SK-N-SH (cell line): ENCODE results near the gene OTOS. TPM values are rescaled to one million over a fixed set of nuclear protein-coding genes. Genes with fewer than 3 reads are reported as not detected.
A peak's percentile ranks its signal among the peaks of the same experiment; 100 is the strongest.

Experiments
- CTCF ChIA-PET: fragments of 300-600, 350-600 bp; formaldehyde crosslinking; extraction: SDS; loops from one replicate; lab custom pipeline; 2021; lab: Yijun Ruan, JAX
- POLR2A ChIA-PET: fragments of 350-600 bp; sonication (Branson Sonifier 250); formaldehyde crosslinking; extraction: SDS; loops from one replicate; lab custom pipeline; 2020; ENCODE audit warnings: antibody characterized with exemption, inconsistent platforms; lab: Yijun Ruan, JAX
- DNase-seq: peaks from one replicate; pipeline ENCODE4 v3.0.0; 2012
- H2AFZ ChIP-seq: fragments of 200-600 bp; sonication (generic); 2 replicates; pipeline ENCODE4 v1.8.1; 2016; ENCODE audit warnings: antibody characterized with exemption, mild to moderate bottlenecking, low read depth
- H3F3A ChIP-seq: fragments of 200-600 bp; sonication (generic); replicated peaks from 2 replicates; pipeline ENCODE3; 2016; ENCODE audit warnings: antibody characterized with exemption, mild to moderate bottlenecking; ENCODE audit not compliant: insufficient read depth
- H3K27ac ChIP-seq, 2 experiments: fragments of 200-500 bp in 1 of 2; fragments of 200-600 bp in 1 of 2; sonication (Bioruptor generic) in 1 of 2; sonication (generic), shearing (Covaris generic) in 1 of 2; 2 replicates each; pipeline versions ENCODE4 v1.5.1 to v1.6.1; 2014 to 2016; ENCODE audit warnings: low read depth in 2 of 2, inconsistent platforms in 1 of 2, low read length in 1 of 2, mild to moderate bottlenecking in 1 of 2, mixed read lengths in 1 of 2
- H3K27me3 ChIP-seq: fragments of 200-600 bp; sonication (generic), shearing (Covaris generic); 2 replicates; pipeline ENCODE4 v1.6.1; 2016; ENCODE audit warnings: mixed run types; ENCODE audit not compliant: insufficient read depth
- H3K36me3 ChIP-seq, 2 experiments: fragments of 200-500 bp in 1 of 2; fragments of 200-600 bp in 1 of 2; sonication (Bioruptor generic) in 1 of 2; sonication (generic) in 1 of 2; replicated peaks in 1 of 2; 2 replicates each; pipeline versions ENCODE3 to v1.5.1; 2014 to 2016; ENCODE audit warnings: low read length in 1 of 2, mild to moderate bottlenecking in 1 of 2; ENCODE audit not compliant: insufficient read depth in 2 of 2, control insufficient read depth in 1 of 2
- H3K4me1 ChIP-seq, 2 experiments: fragments of 200-500 bp in 1 of 2; fragments of 200-600 bp in 1 of 2; sonication (Bioruptor generic) in 1 of 2; sonication (generic), shearing (Covaris generic) in 1 of 2; 2 replicates each; pipeline versions ENCODE4 v1.5.1 to v1.6.1; 2014 to 2016; ENCODE audit warnings: low read depth in 1 of 2, low read length in 1 of 2, mixed run types in 1 of 2; ENCODE audit not compliant: insufficient read depth in 2 of 2, control insufficient read depth in 1 of 2
- H3K4me2 ChIP-seq: fragments of 200-600 bp; sonication (generic), shearing (Covaris generic); 2 replicates; pipeline ENCODE4 v1.6.1; 2017; ENCODE audit warnings: mixed run types
- H3K4me3 ChIP-seq, 2 experiments: fragments of 200-500 bp in 1 of 2; fragments of 200-600 bp in 1 of 2; sonication (Bioruptor generic) in 1 of 2; sonication (generic), shearing (Covaris generic) in 1 of 2; 2 replicates each; pipeline versions ENCODE4 v1.5.1 to v1.8.1; 2014 to 2016; ENCODE audit warnings: low read depth in 2 of 2, inconsistent platforms in 1 of 2, low read length in 1 of 2, mild to moderate bottlenecking in 1 of 2, mixed read lengths in 1 of 2, moderate library complexity in 1 of 2
- H3K79me2 ChIP-seq: fragments of 200-600 bp; sonication (generic); 2 replicates; pipeline ENCODE4 v1.8.1; 2017; ENCODE audit warnings: mild to moderate bottlenecking; ENCODE audit not compliant: insufficient read depth
- H3K9ac ChIP-seq: fragments of 200-600 bp; sonication (generic); 2 replicates; pipeline ENCODE4 v1.6.1; 2017; ENCODE audit warnings: mixed run types
- H3K9me2 ChIP-seq: fragments of 200-600 bp; sonication (generic); 2 replicates; pipeline ENCODE4 v1.6.1; 2017; ENCODE audit warnings: mixed run types
- H3K9me3 ChIP-seq: fragments of 200-600 bp; sonication (generic); 2 replicates; pipeline ENCODE4 v1.6.1; 2017; ENCODE audit warnings: mixed run types, mild to moderate bottlenecking, moderate library complexity
- H4K20me1 ChIP-seq: fragments of 200-600 bp; sonication (generic); 2 replicates; pipeline ENCODE4 v1.6.1; 2017; ENCODE audit warnings: mild to moderate bottlenecking, mixed run types; ENCODE audit not compliant: insufficient read depth
- CTCF ChIP-seq: fragments of 200-600 bp; sonication (generic); IDR thresholded peaks from 2 replicates; pipeline ENCODE4 v1.6.1; 2017; ENCODE audit warnings: antibody characterized with exemption, mild to moderate bottlenecking, moderate library complexity
- ELF1 ChIP-seq: IDR thresholded peaks from 2 replicates; pipeline ENCODE4 v1.4.0; 2012
- EZH2phosphoT487 ChIP-seq: fragments of 200-600 bp; sonication (generic); IDR thresholded peaks from 2 replicates; pipeline ENCODE4 v1.6.1; 2017; ENCODE audit warnings: low read depth, mixed run types, mild to moderate bottlenecking, antibody characterized with exemption, moderate library complexity, borderline replicate concordance
- FOXM1 ChIP-seq: IDR thresholded peaks from 2 replicates; pipeline ENCODE4 v1.4.0; 2012; ENCODE audit warnings: low read depth, mild to moderate bottlenecking
- GATA2 ChIP-seq: sonication (generic); formaldehyde crosslinking; IDR thresholded peaks from 2 replicates; pipeline ENCODE4 v1.5.0; 2020; ENCODE audit warnings: mild to moderate bottlenecking, missing genetic modification reagents
- MAX ChIP-seq: IDR thresholded peaks from 2 replicates; pipeline ENCODE4 v1.4.0; 2012; ENCODE audit warnings: low read depth
- RAD21 ChIP-seq: IDR thresholded peaks from 2 replicates; pipeline ENCODE4 v1.6.1; 2012; ENCODE audit warnings: mild to moderate bottlenecking, low read length
- RCOR1 ChIP-seq: fragments of 150-350 bp; IDR thresholded peaks from 2 replicates; pipeline ENCODE4 v1.6.1; 2017; ENCODE audit warnings: antibody characterized with exemption, low read length
- TEAD4 ChIP-seq: IDR thresholded peaks from 2 replicates; pipeline ENCODE4 v1.4.0; 2012; ENCODE audit warnings: mild to moderate bottlenecking, borderline replicate concordance; ENCODE audit not compliant: insufficient read depth
- ZBTB33 ChIP-seq: IDR thresholded peaks from 2 replicates; pipeline ENCODE4 v1.4.0; 2012; ENCODE audit warnings: low read depth, borderline replicate concordance
- WGBS: methylation state at CpG from one replicate; pipeline ENCODE4 v1.1.6; 2017; ENCODE audit warnings: low lambda C conversion rate; 5-methylcytosine and 5-hydroxymethylcytosine counted together
- polyA plus RNA-seq, 3 experiments: library from polyadenylated mRNA; depleted of rRNA; stranded (reverse); fragments of >200 nt; gene quantifications; 2 replicates each; pipeline ENCODE4 v1.2.3, GENCODE V29; 2012

The OTOS gene
- polyA plus RNA-seq, 1 of the 3 experiments (the other 2 are of a cell fraction) = not detected

GRCh38 chr2:240112914-240113690 lies 27.4 kb downstream of the OTOS start:
- H3K4me3 ChIP-seq = no peak overlapping the region

More at GRCh38 chr2:240112914-240113690, 27.4 kb downstream of the OTOS start:
- Histone ChIP-seq H3K27ac (no peak overlapping the region), H3K9me2 (no peaks in the 10 kb centered on the region), H3K27me3 (peaks cover 5% of the 10 kb centered on the region; the same call in 1 of the 2 replicates), H3F3A (no peaks in the 10 kb centered on the region), H3K4me1 (no peaks in the 10 kb centered on the region), H3K79me2 (no peaks in the 10 kb centered on the region), H3K4me2 (no peak overlapping the region), H4K20me1 (no peaks in the 10 kb centered on the region), H3K36me3 (no peaks in the 10 kb centered on the region), H2AFZ (no peak overlapping the region), H3K9ac (no peak overlapping the region), H3K9me3 (no peaks in the 10 kb centered on the region)
- ChIA-PET CTCF (interaction anchor here (0.9 to 3.6 kb wide), 3 partner anchors 25 to 52 kb away, joined by 3 to 12 read pairs (median 4); no protein-coding TSS in a partner anchor), POLR2A (no interaction called here)
- TF ChIP-seq CTCF = no peak
- TF ChIP-seq FOXM1 = no peak
- TF ChIP-seq RCOR1 = no peak
- no peak for TF ChIP-seq TEAD4
- TF ChIP-seq MAX = no peak
- TF ChIP-seq ELF1 = no peak
- no peak for TF ChIP-seq RAD21
- no peak for TF ChIP-seq ZBTB33
- TF ChIP-seq GATA2 = no peak
- TF ChIP-seq EZH2phosphoT487 = no peak
- DNase-seq = peak; percentile 8
- WGBS = 3% methylated on average over 5 of the region's 5 CpGs
